ENCODE results near the gene DRICH1.
"Not testable (repeated sequence)": the region's sequence is repeated elsewhere in the genome, so short reads cannot be mapped to it uniquely, and the experiment has no call there.

DRICH1 gene

DNA sequence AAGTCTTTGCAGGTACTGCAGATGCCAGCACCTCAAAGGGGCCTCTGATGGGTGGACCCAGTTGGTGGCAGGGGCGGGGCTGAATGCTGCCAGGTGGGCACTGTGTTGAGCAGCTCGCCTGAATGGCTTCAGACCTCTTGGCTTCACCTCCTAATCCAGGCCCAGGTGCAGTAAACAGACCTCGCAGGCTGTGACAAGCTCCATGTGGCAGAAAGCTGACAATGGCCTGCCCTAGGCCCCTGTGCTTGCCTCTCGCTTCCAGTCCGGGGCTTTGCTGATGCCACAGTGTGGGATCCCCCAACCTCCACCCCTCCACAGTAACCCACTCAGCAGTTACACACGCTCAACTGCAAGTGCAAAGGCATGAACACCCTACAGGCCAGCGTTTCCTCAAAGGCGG, 61.4 kb downstream of the DRICH1 start:
- no peak overlapping the region for H3K4me3 Mint-ChIP-seq
- H3K4me1 Mint-ChIP-seq (ENCODE audit: low read depth): peaks cover 2% of the 10 kb centered on the region
- H3K9me3 Mint-ChIP-seq: no peaks in the 10 kb centered on the region
- H3K27me3 Mint-ChIP-seq (ENCODE audit: low read depth): peaks cover 17% of the 10 kb centered on the region
- H3K27ac Mint-ChIP-seq: no peak overlapping the region
- no peaks in the 10 kb centered on the region for H3K36me3 Mint-ChIP-seq (ENCODE audit: low read depth)

DNA sequence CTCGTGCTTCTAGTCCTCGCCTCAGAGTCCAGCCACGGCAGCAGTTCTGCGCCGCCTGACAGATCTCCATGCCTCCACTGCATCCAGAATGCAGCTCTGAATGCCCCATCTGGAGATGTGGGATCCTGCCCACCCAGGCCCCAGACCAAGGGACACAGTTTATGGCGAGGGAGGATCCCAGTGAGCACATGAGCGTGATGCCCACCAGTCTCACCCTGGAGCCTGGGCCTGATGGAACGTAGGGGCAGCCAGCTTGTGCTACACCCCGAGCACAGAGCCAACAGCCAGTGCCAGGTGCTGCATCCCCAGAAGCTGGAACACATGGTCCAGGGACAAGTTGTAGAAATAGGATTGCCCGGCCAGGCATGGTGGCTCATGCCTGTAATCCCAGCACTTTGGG, 62.4 kb downstream of the DRICH1 start:
- peaks cover 25% of the 10 kb centered on the region for H3K27me3 Mint-ChIP-seq (ENCODE audit: low read depth)
- H3K4me3 Mint-ChIP-seq: no peak overlapping the region
- no peaks in the 10 kb centered on the region for H3K9me3 Mint-ChIP-seq
- no peaks in the 10 kb centered on the region for H3K36me3 Mint-ChIP-seq (ENCODE audit: low read depth)
- peaks cover 3% of the 10 kb centered on the region for H3K4me1 Mint-ChIP-seq (ENCODE audit: low read depth)
- H3K27ac Mint-ChIP-seq: no peak overlapping the region

DNA sequence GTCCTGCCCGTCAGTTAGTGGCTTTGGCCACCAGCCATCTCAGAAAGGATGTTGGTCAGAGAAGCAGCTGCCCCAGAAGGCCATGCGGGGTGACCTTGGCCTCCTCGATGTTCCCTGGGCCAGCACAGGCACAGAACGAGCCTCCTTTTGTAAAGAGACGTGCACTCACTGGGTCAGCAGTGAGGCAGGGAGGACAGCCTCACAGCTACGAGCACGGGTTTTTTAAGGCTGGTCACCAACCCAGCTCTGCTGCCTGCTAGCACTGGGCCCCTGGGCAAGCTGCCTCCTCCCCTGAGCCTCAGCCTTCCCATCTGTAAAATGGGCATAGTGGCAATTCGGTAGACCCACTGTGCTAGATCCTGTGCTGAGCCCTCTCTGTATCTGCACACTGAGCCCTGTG, 62.8 kb downstream of the DRICH1 start:
- Mint-ChIP-seq H3K9me3 (no peaks in the 10 kb centered on the region), H3K27ac (no peak overlapping the region), H3K4me3 (no peak overlapping the region), H3K4me1 (ENCODE audit: low read depth) (peaks cover 3% of the 10 kb centered on the region), H3K36me3 (ENCODE audit: low read depth) (no peaks in the 10 kb centered on the region), H3K27me3 (ENCODE audit: low read depth) (peaks cover 29% of the 10 kb centered on the region)

DNA sequence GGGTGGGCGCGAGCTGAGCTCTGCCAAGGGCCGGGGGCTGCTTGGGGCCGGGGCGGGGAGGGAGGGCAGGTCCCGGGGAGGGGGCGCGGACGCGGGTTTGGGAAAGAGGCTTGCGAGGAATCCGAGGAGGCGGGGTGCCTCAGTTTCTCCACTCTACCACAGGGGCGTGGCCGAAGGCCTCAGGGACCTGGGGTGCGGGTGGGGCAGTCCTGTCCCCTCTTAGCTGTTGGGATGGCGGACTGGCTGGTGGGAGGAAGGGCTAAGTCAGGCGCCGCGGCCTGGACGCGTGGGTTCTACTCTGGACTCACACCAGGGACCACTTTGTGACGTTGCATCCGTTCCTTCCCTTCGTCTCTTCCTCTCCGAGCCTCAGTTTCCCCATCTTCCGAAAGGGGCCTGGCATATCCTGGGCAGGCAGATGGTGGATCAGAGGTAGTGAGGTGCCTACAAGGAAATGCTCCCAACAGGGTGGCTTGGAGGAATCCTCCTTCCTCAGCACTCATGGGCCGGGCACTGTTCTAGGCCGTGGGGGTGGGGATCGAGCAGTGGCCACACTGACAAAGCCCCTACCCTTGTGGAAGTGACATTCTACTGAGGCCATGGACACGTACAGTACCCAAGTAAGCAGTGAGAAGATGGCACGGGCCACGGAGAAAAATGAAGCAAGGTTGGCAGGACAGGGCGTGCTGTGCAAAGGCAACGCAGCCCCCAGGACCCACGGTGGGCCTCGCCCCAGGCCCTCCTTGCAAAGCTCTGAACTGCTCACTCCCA, 65.2 kb downstream of the DRICH1 start:
- Mint-ChIP-seq H3K36me3 (ENCODE audit: low read depth) (no peaks in the 10 kb centered on the region), H3K27me3 (ENCODE audit: low read depth) (peaks cover 40% of the 10 kb centered on the region), H3K27ac (no peak overlapping the region), H3K4me3 (no peak overlapping the region), H3K9me3 (no peaks in the 10 kb centered on the region), H3K4me1 (ENCODE audit: low read depth) (peaks cover 3% of the 10 kb centered on the region)

GRCh38 chr22:23565915-23566704, 66.0 kb downstream of the DRICH1 start:
- Mint-ChIP-seq H3K4me3 (peak overlapping the region; percentile 60), H3K27me3 (ENCODE audit: low read depth) (peaks cover 40% of the 10 kb centered on the region), H3K9me3 (no peaks in the 10 kb centered on the region), H3K27ac (no peak overlapping the region), H3K4me1 (ENCODE audit: low read depth) (peaks cover 3% of the 10 kb centered on the region), H3K36me3 (ENCODE audit: low read depth) (no peaks in the 10 kb centered on the region)

DNA sequence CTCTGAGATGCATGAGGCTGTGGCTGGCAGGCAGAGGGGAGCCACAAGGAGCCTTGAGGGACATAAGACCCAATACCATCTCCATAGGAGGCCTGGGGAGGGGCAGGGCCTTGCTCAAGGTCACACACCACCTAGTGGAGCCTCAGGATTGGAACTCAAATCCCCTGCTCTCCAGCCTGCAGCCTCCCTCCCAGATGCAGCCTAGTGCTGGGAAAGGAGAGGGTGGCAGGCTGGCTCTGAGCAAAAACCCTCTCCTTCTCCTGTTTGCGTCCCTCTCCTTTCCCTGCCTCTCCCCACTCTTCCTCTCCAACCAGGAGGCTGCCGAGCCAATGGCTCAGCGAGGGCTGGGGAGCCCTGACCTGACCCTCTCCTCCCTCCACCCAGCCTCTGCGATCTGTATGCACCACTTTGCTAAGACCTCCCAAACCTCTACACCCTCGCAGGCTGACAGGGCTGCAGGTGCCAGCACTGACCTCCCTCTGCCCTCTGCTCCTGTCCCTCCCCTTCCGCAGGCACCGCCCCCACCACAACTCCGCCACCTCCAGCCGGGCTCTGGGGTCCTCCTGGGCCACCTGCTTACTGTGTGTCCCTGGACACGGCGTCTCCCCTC, 66.7 kb downstream of the DRICH1 start:
- no peaks in the 10 kb centered on the region for H3K36me3 Mint-ChIP-seq (ENCODE audit: low read depth)
- H3K9me3 Mint-ChIP-seq: no peaks in the 10 kb centered on the region
- H3K4me3 Mint-ChIP-seq: peak overlapping the region; percentile 60
- H3K27ac Mint-ChIP-seq: no peak overlapping the region
- peaks cover 3% of the 10 kb centered on the region for H3K4me1 Mint-ChIP-seq (ENCODE audit: low read depth)
- peaks cover 40% of the 10 kb centered on the region for H3K27me3 Mint-ChIP-seq (ENCODE audit: low read depth)

- Mint-ChIP-seq H3K4me1 (ENCODE audit: low read depth) (peaks cover 3% of the 10 kb centered on the region), H3K36me3 (ENCODE audit: low read depth) (no peaks in the 10 kb centered on the region), H3K27me3 (ENCODE audit: low read depth) (peaks cover 40% of the 10 kb centered on the region), H3K4me3 (no peak overlapping the region), H3K9me3 (no peaks in the 10 kb centered on the region), H3K27ac (no peak overlapping the region)
Measured at GRCh38 chr22:23564276-23564675, 67.8 kb downstream of the DRICH1 start.

GRCh38 chr22:23563111-23563510, 69.0 kb downstream of the DRICH1 start:
- H3K4me1 Mint-ChIP-seq (ENCODE audit: low read depth): peaks cover 3% of the 10 kb centered on the region
- H3K36me3 Mint-ChIP-seq (ENCODE audit: low read depth): no peaks in the 10 kb centered on the region
- H3K27ac Mint-ChIP-seq: no peak overlapping the region
- no peak overlapping the region for H3K4me3 Mint-ChIP-seq
- H3K27me3 Mint-ChIP-seq (ENCODE audit: low read depth): peaks cover 36% of the 10 kb centered on the region
- no peaks in the 10 kb centered on the region for H3K9me3 Mint-ChIP-seq

GRCh38 chr22:23562186-23562585, 69.9 kb downstream of the DRICH1 start:
- Mint-ChIP-seq H3K36me3 (ENCODE audit: low read depth) (no peaks in the 10 kb centered on the region), H3K27ac (no peak overlapping the region), H3K9me3 (no peaks in the 10 kb centered on the region), H3K4me1 (ENCODE audit: low read depth) (peaks cover 3% of the 10 kb centered on the region), H3K27me3 (ENCODE audit: low read depth) (peaks cover 31% of the 10 kb centered on the region), H3K4me3 (no peak overlapping the region)

- H3K36me3 Mint-ChIP-seq (ENCODE audit: low read depth); H3K9me3 Mint-ChIP-seq; H3K4me1 Mint-ChIP-seq (ENCODE audit: low read depth); H3K27ac Mint-ChIP-seq; H3K4me3 Mint-ChIP-seq: not testable (repeated sequence)
- H3K27me3 Mint-ChIP-seq (ENCODE audit: low read depth): peaks cover 26% of the 10 kb centered on the region
Measured at GRCh38 chr22:23561025-23561510, 71.1 kb downstream of the DRICH1 start.

DNA sequence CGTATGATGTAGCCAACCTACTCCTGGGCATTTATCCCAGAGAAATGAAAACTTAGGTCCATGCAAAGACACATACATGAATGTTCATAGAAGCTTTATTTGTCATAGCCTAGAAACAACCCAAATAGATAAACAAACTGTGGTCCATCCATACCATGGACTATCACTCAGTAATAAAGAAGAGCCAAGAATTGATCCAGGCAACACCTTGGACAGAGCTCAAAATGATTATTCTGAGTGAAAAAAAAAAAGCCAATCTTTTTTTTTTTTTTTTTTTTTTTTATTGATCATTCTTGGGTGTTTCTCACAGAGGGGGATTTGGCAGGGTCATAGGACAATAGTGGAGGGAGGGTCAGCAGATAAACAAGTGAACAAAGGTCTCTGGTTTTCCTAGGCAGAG, 71.9 kb downstream of the DRICH1 start:
- peaks cover 18% of the 10 kb centered on the region for H3K27me3 Mint-ChIP-seq (ENCODE audit: low read depth)
- H3K9me3 Mint-ChIP-seq; H3K4me1 Mint-ChIP-seq (ENCODE audit: low read depth); H3K4me3 Mint-ChIP-seq; H3K36me3 Mint-ChIP-seq (ENCODE audit: low read depth); H3K27ac Mint-ChIP-seq: not testable (repeated sequence)

Data from T-helper 1 cell treated with Interleukin-12 subunit alpha and Interleukin-12 subunit beta and Interleukin-4 antibody, amounts not matched to agents 30 μg/mL and 1 μg/mL, for 36 hours (primary cell).